Stimulated activated CD8-positive, alpha-beta memory T cell treated with anti-CD3 and anti-CD28 coated beads, Interleukin-15, amount 100 ng/mL, for 48 hours (primary cell): Measurements from ENCODE around the gene ECHS1.
"Not testable (repeated sequence)": the region's sequence is repeated elsewhere in the genome, so short reads cannot be mapped to it uniquely, and the experiment has no call there.

Source experiments
- DNase-seq, 2 donors: peaks; one replicate each; pipeline ENCODE4 v3.0.0-alpha.2; 2020; ENCODE audit warnings: low read depth in 2 of 2

ECHS1 gene

GRCh38 chr10:133324857-133325260, 48.3 kb downstream of the ECHS1 start:
- no peak for DNase-seq

DNA sequence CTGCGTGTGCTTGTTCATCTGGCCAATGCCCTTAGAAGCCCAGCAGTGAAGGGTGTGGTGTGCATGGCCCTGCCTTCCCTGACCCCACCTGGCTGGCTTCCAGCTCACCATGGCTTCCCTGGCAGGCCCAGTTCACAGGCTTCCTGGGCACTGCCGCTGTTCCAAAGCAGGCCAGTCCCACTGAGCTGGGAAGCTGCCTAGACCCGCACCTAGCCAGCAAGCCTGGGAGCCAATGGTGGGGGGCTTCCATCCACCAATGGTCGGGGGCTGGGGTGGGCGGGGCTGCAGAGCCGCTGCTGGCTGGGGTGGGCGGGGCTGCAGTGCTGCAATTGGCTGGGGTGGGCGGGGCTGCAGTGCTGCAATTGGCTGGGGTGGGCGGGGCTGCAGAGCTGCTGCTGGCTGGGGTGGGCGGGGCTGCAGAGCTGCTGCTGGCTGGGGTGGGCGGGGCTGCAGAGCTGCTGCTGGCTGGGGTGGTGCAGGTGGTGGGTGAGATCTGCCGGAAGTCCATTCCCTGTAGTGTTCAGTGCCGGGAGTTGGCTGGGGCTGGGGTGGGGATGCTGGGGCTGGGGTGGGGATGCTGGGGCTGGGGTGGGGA, 48.9 kb downstream of the ECHS1 start:
- peak in 1 of 2 donors; percentile 61 for DNase-seq

GRCh38 chr10:133322064-133322709, 51.0 kb downstream of the ECHS1 start:
- DNase-seq = not testable (repeated sequence)

DNA sequence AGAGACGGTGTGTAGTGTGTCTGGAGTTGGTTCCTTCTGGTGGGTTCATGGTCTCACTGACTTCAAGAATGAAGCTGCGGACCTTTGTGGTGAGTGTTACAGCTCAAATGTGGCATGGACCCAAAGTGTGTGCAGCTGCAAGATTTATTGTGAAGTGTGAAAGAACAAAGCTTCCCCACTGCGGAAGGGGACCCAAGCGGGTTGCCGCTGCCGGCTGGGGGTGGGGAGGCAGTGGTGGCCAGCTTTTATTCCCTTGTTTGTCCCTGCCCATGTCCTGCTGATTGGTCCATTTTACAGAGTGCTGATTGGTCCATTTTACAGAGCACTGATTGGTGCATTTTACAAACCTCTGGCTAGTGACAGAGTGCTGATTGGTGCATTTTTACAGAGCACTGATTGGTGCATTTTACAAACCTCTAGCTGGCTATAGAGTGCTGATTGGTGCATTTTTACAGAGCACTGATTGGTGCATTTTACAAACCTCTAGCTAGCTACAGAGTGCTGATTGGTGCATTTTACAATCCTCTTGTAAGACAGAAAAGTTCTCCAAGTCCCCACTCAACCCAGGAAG, 52.2 kb downstream of the ECHS1 start:
- DNase-seq = not testable (repeated sequence)

GRCh38 chr10:133318494-133319127, 54.5 kb downstream of the ECHS1 start:
- DNase-seq = peak; percentile 50 to 56

- DNase-seq = no peak
These were observed 56.4 kb downstream of the ECHS1 start for GRCh38 chr10:133316732-133317131.

DNA sequence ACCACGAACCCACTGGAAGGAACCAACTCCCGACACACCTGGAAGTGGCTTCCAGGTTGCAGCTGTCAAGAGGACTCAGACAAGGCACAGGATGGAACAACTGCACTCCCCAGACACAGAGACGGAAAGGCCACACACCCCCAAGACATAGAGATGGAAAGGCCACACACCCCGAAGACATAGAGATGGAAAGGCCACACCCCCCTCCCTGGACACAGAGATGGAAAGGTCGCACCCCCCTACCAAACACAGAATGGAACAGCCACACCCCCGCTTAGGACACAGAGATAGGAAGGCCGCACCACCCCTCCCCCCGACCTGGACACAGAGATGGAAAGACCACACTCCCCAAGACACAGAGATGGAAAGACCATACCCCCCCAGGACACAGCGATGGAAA, 56.9 kb downstream of the ECHS1 start:
- no peak for DNase-seq

DNA sequence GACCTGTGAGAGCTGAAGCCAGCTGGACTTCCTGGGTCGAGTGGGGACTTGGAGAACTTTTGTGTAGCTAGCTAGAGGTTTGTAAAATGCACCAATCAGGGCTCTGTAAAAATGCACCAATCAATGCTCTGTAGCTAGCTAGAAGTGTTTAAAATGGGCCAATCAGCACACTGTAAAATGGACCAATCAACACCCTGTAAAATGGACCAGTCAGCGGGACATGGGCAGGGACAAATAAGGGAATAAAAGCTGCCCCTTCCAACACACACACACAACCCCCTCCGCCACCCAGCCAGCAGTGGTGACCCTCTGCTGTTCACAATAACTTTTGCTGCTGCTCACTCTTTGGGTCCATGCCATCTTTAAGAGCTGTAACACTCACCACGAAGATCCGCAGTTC, 57.3 kb downstream of the ECHS1 start:
- no peak for DNase-seq

DNA sequence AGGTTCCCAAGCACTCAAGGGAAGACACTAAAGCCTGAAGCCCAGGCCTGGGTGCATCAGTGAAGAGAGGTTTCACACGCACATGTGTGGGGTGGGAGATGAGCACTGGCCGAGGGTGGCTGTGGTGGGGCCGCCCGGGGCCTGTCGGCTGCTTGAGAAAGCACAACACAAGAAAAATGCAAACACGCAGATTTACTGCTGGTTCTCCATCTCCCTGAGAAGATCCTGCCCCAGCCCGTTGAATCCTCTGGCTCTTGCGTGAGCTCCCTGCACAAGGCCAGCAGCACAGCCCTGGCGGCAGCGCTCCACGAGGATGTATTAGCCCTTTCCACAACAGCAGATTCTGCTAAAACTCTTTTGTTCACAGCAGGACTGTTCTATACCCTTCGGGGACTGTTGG, 58.2 kb downstream of the ECHS1 start:
- DNase-seq = no peak

- no peak for DNase-seq
These were observed 60.0 kb downstream of the ECHS1 start for GRCh38 chr10:133313192-133313591.

- DNase-seq = no peak
These were observed 60.4 kb downstream of the ECHS1 start for GRCh38 chr10:133312769-133313145.
